SH-SY5Y (cell line): ENCODE results near the gene PABPC1L2B.
"Not testable (repeated sequence)": the region's sequence is repeated elsewhere in the genome, so short reads cannot be mapped to it uniquely, and the experiment has no call there.

Experiments
- GATA2 ChIP-seq: IDR thresholded peaks from 2 replicates; pipeline ENCODE4 v1.6.1; 2011; ENCODE audit warnings: mild to moderate bottlenecking, low read depth, low read length
- GATA3 ChIP-seq: IDR thresholded peaks from 2 replicates; pipeline ENCODE4 v1.6.1; 2011; ENCODE audit warnings: low read depth, mild to moderate bottlenecking, low read length, moderate library complexity

- not testable (repeated sequence) for TF ChIP-seq GATA2, GATA3
Observed at GRCh38 chrX:73002733-73003132, at the start of gene PABPC1L2B.
